A673 (cell line): ENCODE results near the gene ANKLE2. TPM values are rescaled to one million over a fixed set of nuclear protein-coding genes. Genes with fewer than 3 reads are reported as not detected.

ENCODE experiments used
- BruUV-seq: library from RNA; stranded (reverse); fragments of 400-500 nt; replicated peaks from 2 replicates; lab custom pipeline; 2021; lab: Mats Ljungman, UMichigan
- CTCF ChIA-PET: fragments of 300-600 bp; sonication (Branson Sonifier 250); formaldehyde crosslinking; loops from one replicate; lab custom pipeline; 2022; ENCODE audit warnings: antibody characterized with exemption; lab: Charles Lee
- POLR2A ChIA-PET: fragments of 300-600 bp; sonication (Branson Sonifier 250); formaldehyde crosslinking; loops from one replicate; lab custom pipeline; 2022; ENCODE audit warnings: antibody characterized with exemption; ENCODE audit not compliant: low non-redundant PET; lab: Charles Lee
- DNase-seq: peaks from one replicate; pipeline ENCODE4 v3.0.0-alpha.2; 2015; ENCODE audit warnings: low spot score
- H3K27ac ChIP-seq: fragments of 200-600 bp; sonication (generic); 2 replicates; pipeline ENCODE4 v1.5.1; 2016; ENCODE audit warnings: mixed run types, low read depth, mild to moderate bottlenecking, mixed read lengths, antibody characterized with exemption, low read length; ENCODE audit not compliant: poor library complexity, severe bottlenecking
- H3K27me3 ChIP-seq: fragments of 200-600 bp; sonication (generic); replicated peaks from 2 replicates; pipeline ENCODE4 v1.6.1; 2017; ENCODE audit warnings: mixed run types, low read depth, mild to moderate bottlenecking, mixed read lengths, antibody characterized with exemption, low read length; ENCODE audit not compliant: insufficient read depth, poor library complexity
- H3K36me3 ChIP-seq: fragments of 200-600 bp; sonication (generic); 2 replicates; pipeline ENCODE4 v1.6.1; 2016; ENCODE audit warnings: mixed run types, mild to moderate bottlenecking, mixed read lengths, antibody characterized with exemption, low read length; ENCODE audit not compliant: insufficient read depth, poor library complexity, severe bottlenecking
- H3K4me1 ChIP-seq: fragments of 200-600 bp; sonication (generic); 2 replicates; pipeline ENCODE4 v1.6.1; 2017; ENCODE audit warnings: mixed run types, mild to moderate bottlenecking, mixed read lengths, antibody characterized with exemption, low read length; ENCODE audit not compliant: insufficient read depth, poor library complexity, severe bottlenecking
- H3K4me3 ChIP-seq: fragments of 200-600 bp; sonication (generic); 2 replicates; pipeline ENCODE4 v1.5.1; 2016; ENCODE audit warnings: low read depth, mixed run types, mild to moderate bottlenecking, mixed read lengths, low read length; ENCODE audit not compliant: poor library complexity, severe bottlenecking
- H3K9me3 ChIP-seq: fragments of 200-600 bp; sonication (generic); 2 replicates; pipeline ENCODE4 v1.6.1; 2016; ENCODE audit warnings: mixed run types, low read depth, mild to moderate bottlenecking, mixed read lengths, antibody characterized with exemption, low read length; ENCODE audit not compliant: poor library complexity, severe bottlenecking
- EZH2 ChIP-seq: fragments of 200-600 bp; sonication (generic); IDR thresholded peaks from 2 replicates; pipeline ENCODE4 v1.6.1; 2017; ENCODE audit warnings: borderline replicate concordance, low read depth, mild to moderate bottlenecking, mixed read lengths, antibody characterized with exemption, low read length; ENCODE audit not compliant: poor library complexity, severe bottlenecking
- intact Hi-C: fragments of 100-400 bp; cut with micrococcal nuclease; formaldehyde crosslinking; loops from one replicate; pipeline ENCODE4 v1.10.0; 2022; ENCODE audit not compliant: unreplicated experiment
- total RNA-seq: library from RNA; stranded (reverse); gene quantifications from 2 replicates; pipeline ENCODE4 v1.2.3, GENCODE V29; 2021
- TF ChIP-seq, protein P1 (sequence below): fragments of 300-800, 200-600 bp; sonication (generic); conservative IDR thresholded peaks from 2 replicates; pipeline ENCODE4 v1.5.1; 2017; ENCODE audit warnings: low read depth, mild to moderate bottlenecking, antibody characterized with exemption, low read length, moderate library complexity, mixed read lengths

Gene ANKLE2
- total RNA-seq, 1 experiment from 2014 or later = 107 TPM

GRCh38 chr12:132689227-132689626 lies 72.4 kb downstream of the ANKLE2 start:
- peaks cover 6% of the 10 kb centered on the region for H3K4me1 ChIP-seq
- H3K4me3 ChIP-seq = peak overlapping the region; percentile 38
- BruUV-seq = no TSS peak
- ChIA-PET POLR2A (no interaction called here), CTCF (interaction anchor here (0.7 kb wide), 1 partner anchor 9 kb away, joined by 3 read pairs; no protein-coding TSS in a partner anchor)
- H3K36me3 ChIP-seq = peaks cover 11% of the 10 kb centered on the region
- intact Hi-C loops = no loop called here
- no peak for DNase-seq
- TF ChIP-seq EZH2 = no peak
- TF ChIP-seq, protein P1, sequence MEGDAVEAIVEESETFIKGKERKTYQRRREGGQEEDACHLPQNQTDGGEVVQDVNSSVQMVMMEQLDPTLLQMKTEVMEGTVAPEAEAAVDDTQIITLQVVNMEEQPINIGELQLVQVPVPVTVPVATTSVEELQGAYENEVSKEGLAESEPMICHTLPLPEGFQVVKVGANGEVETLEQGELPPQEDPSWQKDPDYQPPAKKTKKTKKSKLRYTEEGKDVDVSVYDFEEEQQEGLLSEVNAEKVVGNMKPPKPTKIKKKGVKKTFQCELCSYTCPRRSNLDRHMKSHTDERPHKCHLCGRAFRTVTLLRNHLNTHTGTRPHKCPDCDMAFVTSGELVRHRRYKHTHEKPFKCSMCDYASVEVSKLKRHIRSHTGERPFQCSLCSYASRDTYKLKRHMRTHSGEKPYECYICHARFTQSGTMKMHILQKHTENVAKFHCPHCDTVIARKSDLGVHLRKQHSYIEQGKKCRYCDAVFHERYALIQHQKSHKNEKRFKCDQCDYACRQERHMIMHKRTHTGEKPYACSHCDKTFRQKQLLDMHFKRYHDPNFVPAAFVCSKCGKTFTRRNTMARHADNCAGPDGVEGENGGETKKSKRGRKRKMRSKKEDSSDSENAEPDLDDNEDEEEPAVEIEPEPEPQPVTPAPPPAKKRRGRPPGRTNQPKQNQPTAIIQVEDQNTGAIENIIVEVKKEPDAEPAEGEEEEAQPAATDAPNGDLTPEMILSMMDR = no peak
- H3K27ac ChIP-seq = no peak overlapping the region
- H3K27me3 ChIP-seq = no peaks in the 10 kb centered on the region
- H3K9me3 ChIP-seq = no peaks in the 10 kb centered on the region

GRCh38 chr12:132687211-132688164 lies 74.1 kb downstream of the ANKLE2 start, which contains the start of the genes POLE and PXMP2:
TSS of gene POLE (minus strand) at chr12:132687342. CDS start at chr12:132687315, 27 bp downstream.
TSS of gene PXMP2 (plus strand) at chr12:132687587. CDS start at chr12:132687671, 84 bp downstream.
- peak within 1 kb of the TSS; percentile 94 for H3K27ac ChIP-seq
- no peaks in the 10 kb centered on the region for H3K9me3 ChIP-seq
- no TSS peak for BruUV-seq
- intact Hi-C loops = no loop called here
- no peaks in the 10 kb centered on the region for H3K27me3 ChIP-seq
- POLR2A ChIA-PET = no interaction called here
- CTCF ChIA-PET = no interaction called here
- TF ChIP-seq, protein P1 = no peak
- no peak for TF ChIP-seq EZH2
- peak; percentile 98 for DNase-seq
- peaks cover 11% of the 10 kb centered on the region for H3K36me3 ChIP-seq
- peaks cover 6% of the 10 kb centered on the region for H3K4me1 ChIP-seq
- H3K4me3 ChIP-seq = peak within 1 kb of the TSS; percentile 88

- BruUV-seq = no TSS peak
- peak; percentile 60 for DNase-seq
These were observed 74.8 kb downstream of the ANKLE2 start for GRCh38 chr12:132686825-132687210.

More at GRCh38 chr12:132686825-132687210, 74.8 kb downstream of the ANKLE2 start:
- intact Hi-C loops = no loop called here
- H3K4me1 ChIP-seq = peaks cover 6% of the 10 kb centered on the region
- POLR2A ChIA-PET = no interaction called here
- no peak for TF ChIP-seq EZH2
- TF ChIP-seq, protein P1 = no peak
- no peaks in the 10 kb centered on the region for H3K9me3 ChIP-seq
- peak overlapping the region; percentile 94 for H3K27ac ChIP-seq
- peaks cover 11% of the 10 kb centered on the region for H3K36me3 ChIP-seq
- no peaks in the 10 kb centered on the region for H3K27me3 ChIP-seq
- CTCF ChIA-PET = no interaction called here
- H3K4me3 ChIP-seq = peak overlapping the region; percentile 88
